OCI-LY1 (cell line): Measurements from ENCODE around the gene RALGPS1.

Experiments
- H2AFZ ChIP-seq: fragments of 200-600 bp; sonication (generic), shearing (Covaris generic); 2 replicates; pipeline ENCODE4 v1.6.0; 2014; ENCODE audit warnings: antibody characterized with exemption, mild to moderate bottlenecking, low read length
- H3F3A ChIP-seq: fragments of 200-600 bp; sonication (generic), shearing (Covaris generic); 2 replicates; pipeline ENCODE4 v1.6.0; 2014; ENCODE audit warnings: mild to moderate bottlenecking, antibody characterized with exemption, low read length, moderate library complexity; ENCODE audit not compliant: insufficient read depth
- H3K27ac ChIP-seq: fragments of 200-600 bp; sonication (generic); 2 replicates; pipeline ENCODE4 v1.5.1; 2014; ENCODE audit warnings: low read length, mixed run types, mild to moderate bottlenecking, low read depth; ENCODE audit not compliant: poor library complexity, severe bottlenecking
- H3K27me3 ChIP-seq: fragments of 200-600 bp; sonication (generic); 2 replicates; pipeline ENCODE4 v1.6.0; 2014; ENCODE audit warnings: antibody characterized with exemption, mild to moderate bottlenecking, low read length, moderate library complexity; ENCODE audit not compliant: insufficient read depth
- H3K36me3 ChIP-seq: fragments of 200-600 bp; sonication (generic); 2 replicates; pipeline ENCODE4 v1.6.1; 2014; ENCODE audit warnings: mild to moderate bottlenecking, antibody characterized with exemption, low read length, moderate library complexity, mixed read lengths; ENCODE audit not compliant: insufficient read depth
- H3K4me1 ChIP-seq: fragments of 200-600 bp; sonication (generic); 2 replicates; pipeline ENCODE4 v1.5.1; 2014; ENCODE audit warnings: mild to moderate bottlenecking, low read length, moderate library complexity; ENCODE audit not compliant: insufficient read depth, severe bottlenecking
- H3K4me2 ChIP-seq: fragments of 200-600 bp; sonication (generic), shearing (Covaris generic); 2 replicates; pipeline ENCODE4 v1.6.1; 2014; ENCODE audit warnings: low read length
- H3K4me3 ChIP-seq: fragments of 200-600 bp; sonication (generic); 2 replicates; pipeline ENCODE4 v1.5.1; 2014; ENCODE audit warnings: low read length, low read depth, mild to moderate bottlenecking, mixed read lengths; ENCODE audit not compliant: poor library complexity, severe bottlenecking
- H3K79me2 ChIP-seq: fragments of 200-600 bp; shearing (Covaris generic); 2 replicates; pipeline ENCODE4 v1.6.1; 2016; ENCODE audit warnings: mixed run types, low read length, mixed read lengths; ENCODE audit not compliant: insufficient read depth
- H3K9ac ChIP-seq: fragments of 200-600 bp; sonication (generic), shearing (Covaris generic); 2 replicates; pipeline ENCODE4 v1.6.1; 2014; ENCODE audit warnings: mild to moderate bottlenecking, low read length, mixed read lengths
- H3K9me2 ChIP-seq: fragments of 200-600 bp; sonication (generic), shearing (Covaris generic); 2 replicates; pipeline ENCODE4 v1.6.1; 2014; ENCODE audit warnings: low read depth, mild to moderate bottlenecking, low read length, mixed read lengths
- H3K9me3 ChIP-seq: fragments of 200-600 bp; shearing (Covaris generic); 2 replicates; pipeline ENCODE4 v1.6.1; 2014; ENCODE audit warnings: low read length, mixed read lengths
- H4K20me1 ChIP-seq: fragments of 200-600 bp; sonication (generic), shearing (Covaris generic); 2 replicates; pipeline ENCODE4 v1.6.0; 2016; ENCODE audit warnings: mild to moderate bottlenecking, low read length; ENCODE audit not compliant: insufficient read depth
- CTCF ChIP-seq: fragments of 200-600 bp; sonication (generic), shearing (Covaris generic); IDR thresholded peaks from 2 replicates; pipeline ENCODE4 v1.5.1; 2017; ENCODE audit warnings: mild to moderate bottlenecking, antibody characterized with exemption, low read length, moderate library complexity, mixed read lengths
- EZH2 ChIP-seq: fragments of 200-600 bp; sonication (generic), shearing (Covaris generic); IDR thresholded peaks from 2 replicates; pipeline ENCODE4 v1.8.0; 2017; ENCODE audit warnings: borderline replicate concordance, mixed run types, mild to moderate bottlenecking, antibody characterized with exemption, low read length, moderate library complexity, mixed read lengths

RALGPS1 gene

GRCh38 chr9:127112056-127112455, 197.5 kb downstream of the RALGPS1 start:
- Histone ChIP-seq H3K9ac (no peak overlapping the region), H3K9me2 (no peaks in the 10 kb centered on the region), H4K20me1 (no peaks in the 10 kb centered on the region), H3K4me1 (no peaks in the 10 kb centered on the region), H3F3A (no peaks in the 10 kb centered on the region), H3K27me3 (no peaks in the 10 kb centered on the region), H3K4me3 (no peak overlapping the region), H3K4me2 (no peak overlapping the region), H3K36me3 (no peaks in the 10 kb centered on the region), H3K9me3 (no peaks in the 10 kb centered on the region), H3K79me2 (no peaks in the 10 kb centered on the region), H3K27ac (no peak overlapping the region), H2AFZ (no peak overlapping the region)
- no peak for TF ChIP-seq EZH2
- no peak for TF ChIP-seq CTCF

GRCh38 chr9:127112735-127113161, 198.2 kb downstream of the RALGPS1 start:
- Histone ChIP-seq H3K4me2 (no peak overlapping the region), H3K9me2 (no peaks in the 10 kb centered on the region), H3K4me1 (no peaks in the 10 kb centered on the region), H3K9me3 (no peaks in the 10 kb centered on the region), H3K27ac (no peak overlapping the region), H2AFZ (no peak overlapping the region), H3K9ac (no peak overlapping the region), H3K27me3 (no peaks in the 10 kb centered on the region), H3K79me2 (no peaks in the 10 kb centered on the region), H4K20me1 (no peaks in the 10 kb centered on the region), H3K36me3 (no peaks in the 10 kb centered on the region), H3K4me3 (no peak overlapping the region), H3F3A (no peaks in the 10 kb centered on the region)
- TF ChIP-seq EZH2 = no peak
- no peak for TF ChIP-seq CTCF

- Histone ChIP-seq H2AFZ (no peak overlapping the region), H3K27ac (no peak overlapping the region), H3F3A (no peaks in the 10 kb centered on the region), H3K9me2 (no peaks in the 10 kb centered on the region), H3K9me3 (no peaks in the 10 kb centered on the region), H3K4me2 (no peak overlapping the region), H3K79me2 (no peaks in the 10 kb centered on the region), H3K4me1 (no peaks in the 10 kb centered on the region), H3K9ac (no peak overlapping the region), H4K20me1 (no peaks in the 10 kb centered on the region), H3K36me3 (no peaks in the 10 kb centered on the region), H3K27me3 (no peaks in the 10 kb centered on the region), H3K4me3 (no peak overlapping the region)
- TF ChIP-seq EZH2 = no peak
- no peak for TF ChIP-seq CTCF
Observed at GRCh38 chr9:127113191-127113972, 198.8 kb downstream of the RALGPS1 start.
